Gastroesophageal sphincter (tissue), 4 donors: ENCODE results near the gene ARGLU1. TPM values are rescaled to one million over a fixed set of nuclear protein-coding genes. Genes with fewer than 3 reads are reported as not detected.
A peak's percentile ranks its signal among the peaks of the same experiment; 100 is the strongest.

ENCODE experiments used
- ATAC-seq: fragments of 150-250 bp; one replicate; pipeline ENCODE4 v1.9.1; 2016; ENCODE audit warnings: mild to moderate bottlenecking, moderate library complexity
- H3K27ac ChIP-seq, 4 donors: fragments of 200-600 bp; sonication (generic) in 3 of 4; 1 replicate in 3 of 4; 2 replicates in 1 of 4; pipeline ENCODE4 v1.5.1; 2016 to 2019
- H3K27me3 ChIP-seq: fragments of 200-600 bp; sonication (generic); one replicate; pipeline ENCODE4 v1.5.1; 2019
- H3K36me3 ChIP-seq, 2 donors: fragments of 200-600 bp; sonication (generic); one replicate each; pipeline ENCODE4 v1.5.1; 2019; ENCODE audit warnings: control low read depth in 1 of 2
- H3K4me1 ChIP-seq, 3 donors: fragments of 200-600 bp; sonication (generic); 1 replicate in 2 of 3; 2 replicates in 1 of 3; pipeline ENCODE4 v1.5.1; 2016 to 2019; ENCODE audit warnings: control low read depth in 2 of 3
- H3K4me3 ChIP-seq, 2 donors: fragments of 200-600 bp; sonication (generic); one replicate each; pipeline ENCODE4 v1.5.1; 2019; ENCODE audit warnings: mild to moderate bottlenecking in 1 of 2, moderate library complexity in 1 of 2
- H3K9me3 ChIP-seq, 3 donors: fragments of 200-600 bp; sonication (generic); one replicate each; pipeline ENCODE4 v1.5.1; 2017 to 2019; ENCODE audit warnings: control low read depth in 2 of 3
- EP300 ChIP-seq: sonication (generic); formaldehyde crosslinking; IDR thresholded peaks from one replicate; pipeline ENCODE4 v1.6.1; 2017; ENCODE audit warnings: antibody characterized with exemption, mild to moderate bottlenecking
- POLR2A ChIP-seq, 2 donors: fragments of 450-650 bp; IDR thresholded peaks; one replicate each; pipeline ENCODE4 v1.6.1; 2017; ENCODE audit warnings: antibody characterized with exemption in 2 of 2, mild to moderate bottlenecking in 2 of 2, moderate library complexity in 1 of 2
- POLR2AphosphoS5 ChIP-seq: sonication (generic); formaldehyde crosslinking; IDR thresholded peaks from one replicate; pipeline ENCODE4 v1.6.1; 2017; ENCODE audit warnings: antibody characterized with exemption
- WGBS, 2 donors: methylation state at CpG; one replicate each; pipeline ENCODE4 v1.1.5; 2018; ENCODE audit warnings: low coverage in 1 of 2; 5-methylcytosine and 5-hydroxymethylcytosine counted together
- total RNA-seq, 4 donors: library from RNA; depleted of rRNA; stranded (reverse); fragments of >200 nt; gene quantifications; one replicate each; pipeline ENCODE4 v1.1.0, GENCODE V29; 2016
- TF ChIP-seq, protein P1 (sequence below), 4 experiments: fragments of 200-600 bp in 2 of 4; fragments of 450-650 bp in 2 of 4; sonication (generic) in 1 of 4; IDR thresholded peaks; one replicate each; pipeline ENCODE4 v1.5.1; 2017 to 2019; ENCODE audit warnings: antibody characterized with exemption in 4 of 4, mild to moderate bottlenecking in 2 of 4, moderate library complexity in 2 of 4

ARGLU1 gene, protein sequence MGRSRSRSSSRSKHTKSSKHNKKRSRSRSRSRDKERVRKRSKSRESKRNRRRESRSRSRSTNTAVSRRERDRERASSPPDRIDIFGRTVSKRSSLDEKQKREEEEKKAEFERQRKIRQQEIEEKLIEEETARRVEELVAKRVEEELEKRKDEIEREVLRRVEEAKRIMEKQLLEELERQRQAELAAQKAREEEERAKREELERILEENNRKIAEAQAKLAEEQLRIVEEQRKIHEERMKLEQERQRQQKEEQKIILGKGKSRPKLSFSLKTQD
- 100 to 1,000 TPM in 2 of 4 donors, 10 to 100 TPM in 2; 25.5 to 140 (median 73.5) TPM for total RNA-seq

DNA sequence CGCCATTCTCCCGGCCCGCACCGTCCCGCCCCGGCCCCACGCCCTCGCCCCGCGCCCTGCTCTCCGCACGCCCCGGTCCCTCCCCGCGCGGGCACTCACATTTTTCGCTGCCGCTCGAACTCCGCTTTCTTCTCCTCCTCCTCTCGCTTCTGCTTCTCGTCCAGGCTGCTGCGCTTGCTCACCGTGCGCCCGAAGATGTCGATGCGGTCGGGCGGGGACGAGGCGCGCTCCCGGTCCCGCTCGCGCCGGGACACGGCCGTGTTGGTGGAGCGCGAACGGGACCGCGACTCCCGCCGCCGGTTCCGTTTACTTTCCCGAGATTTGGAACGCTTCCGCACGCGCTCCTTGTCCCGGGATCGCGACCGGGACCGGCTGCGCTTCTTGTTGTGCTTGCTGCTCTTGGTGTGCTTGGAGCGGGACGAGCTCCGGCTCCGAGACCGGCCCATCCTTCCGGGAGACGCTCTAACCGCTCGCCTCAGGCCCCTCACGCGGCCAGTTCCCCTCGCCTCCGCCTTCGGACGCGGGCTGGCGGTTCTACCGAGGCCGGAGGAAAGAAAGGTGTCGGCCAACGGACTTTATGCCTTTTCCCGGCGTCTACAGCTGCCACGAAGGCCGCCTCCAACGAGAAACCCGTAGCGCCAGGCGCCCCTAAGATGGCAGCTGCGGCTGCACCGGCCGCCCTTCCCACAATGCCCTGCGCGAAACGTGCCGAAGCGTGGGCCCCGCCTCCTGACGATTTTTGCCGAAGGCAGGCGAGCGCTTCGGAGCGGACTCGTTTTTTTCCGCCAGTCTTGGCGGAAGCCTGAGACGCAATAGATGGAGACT lies at the start of gene ARGLU1:
Gene ARGLU1, minus strand, starts transcription at position 664 of the 825 bp plus-strand sequence. Its CDS starts 218 bp downstream, at position 446.
- H3K27me3 ChIP-seq = no peaks in the 10 kb centered on the region
- ATAC-seq = peak; percentile 91
- peaks cover 14 to 54% (median 14%) of the 10 kb centered on the region in 3 donors for H3K4me1 ChIP-seq
- H3K36me3 ChIP-seq = no peaks in the 10 kb centered on the region
- H3K4me3 ChIP-seq = peak within 1 kb of the TSS; percentile 45 to 91
- peak within 1 kb of the TSS; percentile 62 to 98 (median 94) for H3K27ac ChIP-seq
- 0% methylated on average over 14 to 45 of the region's 108 CpGs for WGBS, 2 donors
- peak; percentile 93 for TF ChIP-seq POLR2A (IDR thresholded peaks at IDR 0.05)
- TF ChIP-seq, protein P1, sequence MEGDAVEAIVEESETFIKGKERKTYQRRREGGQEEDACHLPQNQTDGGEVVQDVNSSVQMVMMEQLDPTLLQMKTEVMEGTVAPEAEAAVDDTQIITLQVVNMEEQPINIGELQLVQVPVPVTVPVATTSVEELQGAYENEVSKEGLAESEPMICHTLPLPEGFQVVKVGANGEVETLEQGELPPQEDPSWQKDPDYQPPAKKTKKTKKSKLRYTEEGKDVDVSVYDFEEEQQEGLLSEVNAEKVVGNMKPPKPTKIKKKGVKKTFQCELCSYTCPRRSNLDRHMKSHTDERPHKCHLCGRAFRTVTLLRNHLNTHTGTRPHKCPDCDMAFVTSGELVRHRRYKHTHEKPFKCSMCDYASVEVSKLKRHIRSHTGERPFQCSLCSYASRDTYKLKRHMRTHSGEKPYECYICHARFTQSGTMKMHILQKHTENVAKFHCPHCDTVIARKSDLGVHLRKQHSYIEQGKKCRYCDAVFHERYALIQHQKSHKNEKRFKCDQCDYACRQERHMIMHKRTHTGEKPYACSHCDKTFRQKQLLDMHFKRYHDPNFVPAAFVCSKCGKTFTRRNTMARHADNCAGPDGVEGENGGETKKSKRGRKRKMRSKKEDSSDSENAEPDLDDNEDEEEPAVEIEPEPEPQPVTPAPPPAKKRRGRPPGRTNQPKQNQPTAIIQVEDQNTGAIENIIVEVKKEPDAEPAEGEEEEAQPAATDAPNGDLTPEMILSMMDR (IDR thresholded peaks at IDR 0.05) = no peak
- peak; percentile 98 for TF ChIP-seq POLR2AphosphoS5
- no peaks in the 10 kb centered on the region for H3K9me3 ChIP-seq

DNA sequence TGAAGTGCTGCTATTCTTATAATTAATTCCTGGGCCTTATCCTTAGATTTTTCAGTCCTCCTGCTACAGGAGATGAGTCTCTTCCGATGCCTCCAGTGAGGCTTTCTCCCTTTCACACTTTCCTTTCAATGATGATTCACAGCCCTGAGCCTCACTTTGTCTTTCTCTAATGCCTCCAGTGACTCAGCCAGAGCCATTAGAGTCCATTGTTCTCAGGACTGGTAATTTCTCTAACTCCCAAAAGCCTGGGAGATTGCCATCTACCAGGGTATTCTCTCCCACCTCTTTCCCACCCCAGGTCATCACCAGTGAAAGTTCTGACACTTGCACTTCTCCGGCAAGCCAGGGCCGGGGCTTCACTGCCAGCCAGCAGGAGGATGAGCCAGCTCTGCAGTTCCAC lies 49.6 kb upstream of the ARGLU1 start:
- 67 to 78% methylated on average over 1 of the region's 3 CpGs for WGBS, 2 donors
- no peaks in the 10 kb centered on the region for H3K36me3 ChIP-seq
- TF ChIP-seq POLR2A (IDR thresholded peaks at IDR 0.05) = no peak
- H3K9me3 ChIP-seq = no peaks in the 10 kb centered on the region
- H3K4me1 ChIP-seq = peaks cover 0 to 7% (median 0%) of the 10 kb centered on the region in 3 donors
- no peak overlapping the region for H3K4me3 ChIP-seq
- no peak for ATAC-seq
- H3K27ac ChIP-seq = no peak overlapping the region
- H3K27me3 ChIP-seq = no peaks in the 10 kb centered on the region

DNA sequence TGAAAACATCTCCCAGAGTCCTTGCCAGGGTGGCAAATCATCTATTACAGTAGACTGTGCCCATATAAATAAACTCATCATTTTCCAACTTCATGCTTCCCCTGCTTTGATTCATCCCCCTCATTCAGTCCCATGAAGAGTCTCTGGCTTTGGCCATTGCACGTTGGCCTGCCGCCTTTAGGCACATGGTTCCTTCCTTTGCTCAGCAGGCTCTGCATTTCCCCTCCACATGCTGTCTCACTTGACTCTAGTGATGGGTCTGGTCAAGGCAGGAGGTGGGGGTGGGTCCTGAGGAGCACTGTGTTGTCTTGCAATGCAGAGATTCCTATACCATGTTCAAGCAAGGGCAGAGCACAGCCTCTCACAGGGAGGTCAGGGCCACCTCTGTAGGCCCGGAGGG lies 48.8 kb upstream of the ARGLU1 start:
- no peaks in the 10 kb centered on the region for H3K36me3 ChIP-seq
- no peaks in the 10 kb centered on the region for H3K9me3 ChIP-seq
- peaks cover 0 to 7% (median 0%) of the 10 kb centered on the region in 3 donors for H3K4me1 ChIP-seq
- TF ChIP-seq POLR2AphosphoS5 = no peak
- TF ChIP-seq, protein P1 (IDR thresholded peaks at IDR 0.05) = no peak
- no peak for TF ChIP-seq POLR2A (IDR thresholded peaks at IDR 0.05)
- no peak for TF ChIP-seq EP300
- no peaks in the 10 kb centered on the region for H3K27me3 ChIP-seq
- H3K4me3 ChIP-seq = no peak overlapping the region
- no peak overlapping the region for H3K27ac ChIP-seq
- WGBS, 2 donors = 85 to 96% methylated on average over 2 to 3 of the region's 3 CpGs
- ATAC-seq = no peak

DNA sequence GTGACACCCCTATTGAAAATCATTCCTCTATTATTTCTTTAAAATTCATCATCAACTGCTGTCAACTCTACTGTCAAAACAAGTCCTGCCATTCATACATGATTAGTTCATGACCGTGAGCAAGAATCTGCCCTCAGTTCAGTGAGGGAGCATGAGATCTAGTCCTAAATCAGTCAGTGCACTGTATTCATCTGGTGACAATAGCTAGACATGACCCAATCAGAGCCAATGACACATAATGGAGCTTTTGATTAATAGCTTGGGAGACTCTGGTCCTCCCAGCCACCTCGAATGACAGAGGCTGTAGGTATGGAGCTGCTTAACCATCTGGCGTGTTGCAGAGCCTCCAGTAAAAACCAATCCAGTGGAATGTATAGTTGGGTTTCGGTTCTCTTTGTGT lies 46.9 kb upstream of the ARGLU1 start:
- TF ChIP-seq EP300 (no peak), POLR2AphosphoS5 (no peak), POLR2A (IDR thresholded peaks at IDR 0.05) (no peak)
- TF ChIP-seq, protein P1 (IDR thresholded peaks at IDR 0.05) = no peak
- 63 to 86% methylated on average over 1 to 4 of the region's 4 CpGs for WGBS, 2 donors
- no peaks in the 10 kb centered on the region for H3K9me3 ChIP-seq
- no peak overlapping the region for H3K27ac ChIP-seq
- peaks cover 0 to 7% (median 0%) of the 10 kb centered on the region in 3 donors for H3K4me1 ChIP-seq
- no peak for ATAC-seq
- H3K36me3 ChIP-seq = no peaks in the 10 kb centered on the region
- H3K27me3 ChIP-seq = no peaks in the 10 kb centered on the region
- no peak overlapping the region for H3K4me3 ChIP-seq

DNA sequence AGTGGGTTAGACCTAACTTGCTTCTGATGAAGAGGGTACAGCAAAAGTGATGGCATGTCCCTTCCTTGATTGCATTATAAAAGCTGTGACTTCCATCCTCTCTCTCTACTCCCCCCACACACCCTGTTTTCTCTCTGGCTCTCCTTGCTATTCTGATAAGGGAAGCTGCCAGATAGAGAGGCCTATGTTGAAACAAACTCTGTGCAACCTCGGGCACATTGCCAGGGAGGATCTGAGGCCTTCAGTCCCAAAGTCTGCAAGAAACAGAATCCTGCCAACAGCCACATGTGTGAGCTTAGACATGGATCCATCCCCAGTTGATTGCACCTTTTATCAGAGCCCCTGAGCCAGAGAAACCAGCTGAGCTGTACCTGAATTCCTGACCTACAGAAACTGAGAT lies 44.8 kb upstream of the ARGLU1 start:
- H3K27me3 ChIP-seq = no peaks in the 10 kb centered on the region
- H3K27ac ChIP-seq = no peak overlapping the region
- WGBS, 2 donors = 0% methylated on average over 1 of the region's 1 CpG; no CpG with 5 or more reads in 1 of the 2 donors

More for the DNA sequence above, 44.8 kb upstream of the ARGLU1 start:
- Histone ChIP-seq H3K9me3 (no peaks in the 10 kb centered on the region), H3K4me1 (no peaks in the 10 kb centered on the region), H3K4me3 (no peak overlapping the region), H3K36me3 (no peaks in the 10 kb centered on the region)
- TF ChIP-seq POLR2A (IDR thresholded peaks at IDR 0.05) (no peak), POLR2AphosphoS5 (no peak), EP300 (no peak)
- TF ChIP-seq, protein P1 (IDR thresholded peaks at IDR 0.05) = no peak
- peak; percentile 66 for ATAC-seq
